Loucy (cell line): ENCODE results near the gene CEP41.

Source experiments
- H2AFZ ChIP-seq: fragments of 200-600 bp; sonication (generic); 2 replicates; pipeline ENCODE4 v1.6.0; 2016; ENCODE audit warnings: antibody characterized with exemption, mild to moderate bottlenecking, low read length, moderate library complexity
- H3F3A ChIP-seq: fragments of 200-600 bp; 2 replicates; pipeline ENCODE4 v1.6.0; 2016; ENCODE audit warnings: antibody characterized with exemption, low read depth, mild to moderate bottlenecking
- H3K27me3 ChIP-seq: fragments of 200-600 bp; sonication (generic); 2 replicates; pipeline ENCODE4 v1.6.1; 2014; ENCODE audit warnings: low read length, mild to moderate bottlenecking; ENCODE audit not compliant: insufficient read depth, poor library complexity, severe bottlenecking
- H3K36me3 ChIP-seq: fragments of 200-600 bp; sonication (generic); 2 replicates; pipeline ENCODE4 v1.6.1; 2016; ENCODE audit warnings: low read length; ENCODE audit not compliant: insufficient read depth
- H3K4me1 ChIP-seq: fragments of 200-600 bp; sonication (generic); 2 replicates; pipeline ENCODE4 v1.5.1; 2014; ENCODE audit warnings: low read length, mild to moderate bottlenecking; ENCODE audit not compliant: insufficient read depth, poor library complexity, severe bottlenecking
- H3K4me2 ChIP-seq: fragments of 200-600 bp; sonication (generic); 2 replicates; pipeline ENCODE4 v1.6.0; 2014; ENCODE audit warnings: antibody characterized with exemption, low read length, low read depth, mild to moderate bottlenecking; ENCODE audit not compliant: poor library complexity, severe bottlenecking
- H3K4me3 ChIP-seq: fragments of 200-600 bp; sonication (generic); 2 replicates; pipeline ENCODE4 v1.5.1; 2014; ENCODE audit warnings: low read length, mild to moderate bottlenecking, mixed read lengths; ENCODE audit not compliant: poor library complexity, severe bottlenecking
- H3K79me2 ChIP-seq: fragments of 200-600 bp; sonication (generic); 2 replicates; pipeline ENCODE4 v1.6.1; 2014; ENCODE audit warnings: low read length; ENCODE audit not compliant: insufficient read depth
- H3K9ac ChIP-seq: fragments of 200-600 bp; sonication (generic); 2 replicates; pipeline ENCODE4 v1.6.0; 2014; ENCODE audit warnings: mild to moderate bottlenecking, low read depth, low read length, moderate library complexity; ENCODE audit not compliant: poor library complexity, severe bottlenecking
- H3K9me2 ChIP-seq: fragments of 200-600 bp; sonication (generic); replicated peaks from 2 replicates; pipeline ENCODE4 v1.6.1; 2016; ENCODE audit warnings: low read depth, low read length, mixed read lengths
- H3K9me3 ChIP-seq: fragments of 200-600 bp; sonication (generic); 2 replicates; pipeline ENCODE4 v1.6.1; 2014; ENCODE audit warnings: mild to moderate bottlenecking, antibody characterized with exemption, low read length, low read depth; ENCODE audit not compliant: insufficient read depth
- H4K20me1 ChIP-seq: fragments of 200-600 bp; sonication (generic); 2 replicates; pipeline ENCODE4 v1.6.0; 2014; ENCODE audit warnings: antibody characterized with exemption, low read length, mild to moderate bottlenecking; ENCODE audit not compliant: insufficient read depth, poor library complexity, severe bottlenecking
- CTCF ChIP-seq: fragments of 200-600 bp; sonication (generic); conservative IDR thresholded peaks from 2 replicates; pipeline ENCODE4 v1.5.1; 2014; ENCODE audit warnings: mild to moderate bottlenecking, antibody characterized with exemption, low read length
- EZH2phosphoT487 ChIP-seq: fragments of 200-600 bp; IDR thresholded peaks from 2 replicates; pipeline ENCODE4 v1.6.1; 2018; ENCODE audit warnings: antibody characterized with exemption, mild to moderate bottlenecking, moderate library complexity, borderline replicate concordance

Gene CEP41

GRCh38 chr7:130388671-130389070 is 52.1 kb downstream of the CEP41 start:
- Histone ChIP-seq H3K9ac (no peak overlapping the region), H3K4me2 (no peak overlapping the region), H3F3A (no peaks in the 10 kb centered on the region), H3K36me3 (no peaks in the 10 kb centered on the region), H3K79me2 (no peaks in the 10 kb centered on the region), H3K4me1 (peaks cover 10% of the 10 kb centered on the region), H3K27me3 (no peaks in the 10 kb centered on the region), H3K9me2 (no peaks in the 10 kb centered on the region), H2AFZ (no peak overlapping the region), H4K20me1 (no peaks in the 10 kb centered on the region), H3K4me3 (no peak overlapping the region), H3K9me3 (no peaks in the 10 kb centered on the region)
- TF ChIP-seq EZH2phosphoT487 (no peak), CTCF (no peak)

GRCh38 chr7:130387628-130388403 is 53.0 kb downstream of the CEP41 start:
- no peaks in the 10 kb centered on the region for H3K79me2 ChIP-seq
- no peaks in the 10 kb centered on the region for H3K36me3 ChIP-seq
- no peak overlapping the region for H2AFZ ChIP-seq
- peaks cover 1% of the 10 kb centered on the region for H3K4me1 ChIP-seq
- TF ChIP-seq EZH2phosphoT487 (no peak), CTCF (no peak)
- H3K27me3 ChIP-seq = no peaks in the 10 kb centered on the region
- no peak overlapping the region for H3K4me3 ChIP-seq
- no peaks in the 10 kb centered on the region for H3F3A ChIP-seq
- H3K4me2 ChIP-seq = no peak overlapping the region
- H3K9ac ChIP-seq = no peak overlapping the region
- no peaks in the 10 kb centered on the region for H4K20me1 ChIP-seq
- H3K9me3 ChIP-seq = no peaks in the 10 kb centered on the region
- H3K9me2 ChIP-seq = no peaks in the 10 kb centered on the region

DNA sequence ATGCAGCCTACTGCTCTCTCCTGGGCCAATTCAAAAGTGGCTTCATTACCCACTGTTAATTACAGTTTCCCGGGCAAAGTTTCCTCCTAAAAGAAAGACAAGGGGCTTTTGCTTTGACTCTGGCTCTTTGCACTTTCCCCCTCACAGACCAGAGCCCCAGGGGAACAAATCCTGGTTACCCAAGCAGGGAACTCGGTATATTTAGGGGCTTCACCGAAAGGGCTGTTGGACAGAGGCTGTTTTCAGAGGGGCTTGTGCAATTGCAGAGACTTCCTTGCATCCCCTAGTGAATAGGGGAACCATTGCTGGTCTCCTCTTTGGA is 53.5 kb downstream of the CEP41 start:
- no peak overlapping the region for H3K4me3 ChIP-seq
- H3K36me3 ChIP-seq = no peaks in the 10 kb centered on the region
- no peak overlapping the region for H3K4me2 ChIP-seq
- no peaks in the 10 kb centered on the region for H3K9me3 ChIP-seq
- H3K4me1 ChIP-seq = no peaks in the 10 kb centered on the region
- TF ChIP-seq EZH2phosphoT487 (no peak), CTCF (no peak)
- H3F3A ChIP-seq = no peaks in the 10 kb centered on the region
- no peaks in the 10 kb centered on the region for H3K9me2 ChIP-seq
- no peaks in the 10 kb centered on the region for H3K27me3 ChIP-seq
- no peaks in the 10 kb centered on the region for H4K20me1 ChIP-seq
- H3K9ac ChIP-seq = no peak overlapping the region
- H2AFZ ChIP-seq = no peak overlapping the region
- H3K79me2 ChIP-seq = no peaks in the 10 kb centered on the region
